OCI-LY1 (cell line): ENCODE data around the gene SMIM31.

ENCODE experiments used
- H2AFZ ChIP-seq: fragments of 200-600 bp; sonication (generic), shearing (Covaris generic); 2 replicates; pipeline ENCODE4 v1.6.0; 2014; ENCODE audit warnings: antibody characterized with exemption, mild to moderate bottlenecking, low read length
- H3F3A ChIP-seq: fragments of 200-600 bp; sonication (generic), shearing (Covaris generic); 2 replicates; pipeline ENCODE4 v1.6.0; 2014; ENCODE audit warnings: mild to moderate bottlenecking, antibody characterized with exemption, low read length, moderate library complexity; ENCODE audit not compliant: insufficient read depth
- H3K27ac ChIP-seq: fragments of 200-600 bp; sonication (generic); 2 replicates; pipeline ENCODE4 v1.5.1; 2014; ENCODE audit warnings: low read length, mixed run types, mild to moderate bottlenecking, low read depth; ENCODE audit not compliant: poor library complexity, severe bottlenecking
- H3K27me3 ChIP-seq: fragments of 200-600 bp; sonication (generic); 2 replicates; pipeline ENCODE4 v1.6.0; 2014; ENCODE audit warnings: antibody characterized with exemption, mild to moderate bottlenecking, low read length, moderate library complexity; ENCODE audit not compliant: insufficient read depth
- H3K36me3 ChIP-seq: fragments of 200-600 bp; sonication (generic); 2 replicates; pipeline ENCODE4 v1.6.1; 2014; ENCODE audit warnings: mild to moderate bottlenecking, antibody characterized with exemption, low read length, moderate library complexity, mixed read lengths; ENCODE audit not compliant: insufficient read depth
- H3K4me1 ChIP-seq: fragments of 200-600 bp; sonication (generic); 2 replicates; pipeline ENCODE4 v1.5.1; 2014; ENCODE audit warnings: mild to moderate bottlenecking, low read length, moderate library complexity; ENCODE audit not compliant: insufficient read depth, severe bottlenecking
- H3K4me2 ChIP-seq: fragments of 200-600 bp; sonication (generic), shearing (Covaris generic); 2 replicates; pipeline ENCODE4 v1.6.1; 2014; ENCODE audit warnings: low read length
- H3K4me3 ChIP-seq: fragments of 200-600 bp; sonication (generic); 2 replicates; pipeline ENCODE4 v1.5.1; 2014; ENCODE audit warnings: low read length, low read depth, mild to moderate bottlenecking, mixed read lengths; ENCODE audit not compliant: poor library complexity, severe bottlenecking
- H3K79me2 ChIP-seq: fragments of 200-600 bp; shearing (Covaris generic); 2 replicates; pipeline ENCODE4 v1.6.1; 2016; ENCODE audit warnings: mixed run types, low read length, mixed read lengths; ENCODE audit not compliant: insufficient read depth
- H3K9ac ChIP-seq: fragments of 200-600 bp; sonication (generic), shearing (Covaris generic); 2 replicates; pipeline ENCODE4 v1.6.1; 2014; ENCODE audit warnings: mild to moderate bottlenecking, low read length, mixed read lengths
- H3K9me2 ChIP-seq: fragments of 200-600 bp; sonication (generic), shearing (Covaris generic); 2 replicates; pipeline ENCODE4 v1.6.1; 2014; ENCODE audit warnings: low read depth, mild to moderate bottlenecking, low read length, mixed read lengths
- H3K9me3 ChIP-seq: fragments of 200-600 bp; shearing (Covaris generic); 2 replicates; pipeline ENCODE4 v1.6.1; 2014; ENCODE audit warnings: low read length, mixed read lengths
- H4K20me1 ChIP-seq: fragments of 200-600 bp; sonication (generic), shearing (Covaris generic); 2 replicates; pipeline ENCODE4 v1.6.0; 2016; ENCODE audit warnings: mild to moderate bottlenecking, low read length; ENCODE audit not compliant: insufficient read depth
- EZH2 ChIP-seq: fragments of 200-600 bp; sonication (generic), shearing (Covaris generic); IDR thresholded peaks from 2 replicates; pipeline ENCODE4 v1.8.0; 2017; ENCODE audit warnings: borderline replicate concordance, mixed run types, mild to moderate bottlenecking, antibody characterized with exemption, low read length, moderate library complexity, mixed read lengths
- TF ChIP-seq, protein P1 (sequence below): fragments of 200-600 bp; sonication (generic), shearing (Covaris generic); IDR thresholded peaks from 2 replicates; pipeline ENCODE4 v1.5.1; 2017; ENCODE audit warnings: mild to moderate bottlenecking, antibody characterized with exemption, low read length, moderate library complexity, mixed read lengths

The SMIM31 gene

DNA sequence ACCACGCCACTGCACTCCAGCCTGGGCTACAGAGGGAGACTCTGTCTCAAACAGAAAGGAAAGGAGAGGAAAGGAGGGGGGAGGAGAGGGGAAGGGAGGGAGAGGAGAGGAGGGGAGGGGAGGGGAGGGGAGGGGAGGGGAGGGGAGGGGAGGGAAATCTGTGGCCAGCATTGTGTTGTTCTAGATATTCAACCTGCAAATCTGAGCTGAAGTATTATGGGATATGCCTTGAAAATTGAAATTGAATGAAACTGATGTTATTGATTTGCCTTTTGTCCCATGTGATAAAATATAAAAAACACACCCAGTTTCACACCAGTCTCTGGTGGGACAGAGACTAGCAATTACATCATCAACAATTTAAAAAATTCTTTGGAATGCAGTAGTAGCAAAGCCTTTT, 1.5 kb downstream of the SMIM31 start:
- TF ChIP-seq, protein P1, sequence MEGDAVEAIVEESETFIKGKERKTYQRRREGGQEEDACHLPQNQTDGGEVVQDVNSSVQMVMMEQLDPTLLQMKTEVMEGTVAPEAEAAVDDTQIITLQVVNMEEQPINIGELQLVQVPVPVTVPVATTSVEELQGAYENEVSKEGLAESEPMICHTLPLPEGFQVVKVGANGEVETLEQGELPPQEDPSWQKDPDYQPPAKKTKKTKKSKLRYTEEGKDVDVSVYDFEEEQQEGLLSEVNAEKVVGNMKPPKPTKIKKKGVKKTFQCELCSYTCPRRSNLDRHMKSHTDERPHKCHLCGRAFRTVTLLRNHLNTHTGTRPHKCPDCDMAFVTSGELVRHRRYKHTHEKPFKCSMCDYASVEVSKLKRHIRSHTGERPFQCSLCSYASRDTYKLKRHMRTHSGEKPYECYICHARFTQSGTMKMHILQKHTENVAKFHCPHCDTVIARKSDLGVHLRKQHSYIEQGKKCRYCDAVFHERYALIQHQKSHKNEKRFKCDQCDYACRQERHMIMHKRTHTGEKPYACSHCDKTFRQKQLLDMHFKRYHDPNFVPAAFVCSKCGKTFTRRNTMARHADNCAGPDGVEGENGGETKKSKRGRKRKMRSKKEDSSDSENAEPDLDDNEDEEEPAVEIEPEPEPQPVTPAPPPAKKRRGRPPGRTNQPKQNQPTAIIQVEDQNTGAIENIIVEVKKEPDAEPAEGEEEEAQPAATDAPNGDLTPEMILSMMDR = no peak
- no peak for TF ChIP-seq EZH2
- Histone ChIP-seq H3K4me1 (no peaks in the 10 kb centered on the region), H3K9me2 (no peaks in the 10 kb centered on the region), H3K9ac (no peak overlapping the region), H3K27ac (no peak overlapping the region), H3K79me2 (no peaks in the 10 kb centered on the region), H3K27me3 (no peaks in the 10 kb centered on the region), H4K20me1 (no peaks in the 10 kb centered on the region), H3K4me2 (no peak overlapping the region), H3K4me3 (no peak overlapping the region), H2AFZ (no peak overlapping the region), H3K9me3 (no peaks in the 10 kb centered on the region), H3K36me3 (no peaks in the 10 kb centered on the region), H3F3A (no peaks in the 10 kb centered on the region)

DNA sequence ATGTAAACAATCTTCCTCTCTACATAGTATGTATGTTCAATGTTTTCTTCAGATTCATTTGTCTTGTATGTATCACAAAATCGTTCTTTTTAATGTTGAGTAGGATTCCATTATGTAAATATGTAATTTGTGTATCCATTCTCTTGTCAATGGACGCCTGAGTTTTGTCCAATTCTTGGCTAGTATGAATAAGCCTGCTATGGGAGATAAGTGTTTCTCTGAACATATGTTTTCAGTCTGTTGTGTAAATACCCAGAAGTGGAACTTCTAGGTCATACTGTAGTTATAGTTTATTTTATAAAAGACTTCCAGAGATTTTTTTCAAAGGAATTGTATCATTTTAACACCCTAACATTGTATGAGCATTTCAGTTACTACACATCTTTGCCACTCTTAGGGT, 2.8 kb downstream of the SMIM31 start:
- H2AFZ ChIP-seq = no peak overlapping the region
- no peaks in the 10 kb centered on the region for H3K9me3 ChIP-seq
- no peaks in the 10 kb centered on the region for H3K79me2 ChIP-seq
- H3K4me2 ChIP-seq = no peak overlapping the region
- H3K36me3 ChIP-seq = no peaks in the 10 kb centered on the region
- no peaks in the 10 kb centered on the region for H3F3A ChIP-seq
- no peak overlapping the region for H3K4me3 ChIP-seq
- no peaks in the 10 kb centered on the region for H3K9me2 ChIP-seq
- no peaks in the 10 kb centered on the region for H4K20me1 ChIP-seq
- no peak for TF ChIP-seq EZH2
- TF ChIP-seq, protein P1 = no peak
- no peaks in the 10 kb centered on the region for H3K4me1 ChIP-seq
- no peaks in the 10 kb centered on the region for H3K27me3 ChIP-seq
- H3K9ac ChIP-seq = no peak overlapping the region
- no peak overlapping the region for H3K27ac ChIP-seq

DNA sequence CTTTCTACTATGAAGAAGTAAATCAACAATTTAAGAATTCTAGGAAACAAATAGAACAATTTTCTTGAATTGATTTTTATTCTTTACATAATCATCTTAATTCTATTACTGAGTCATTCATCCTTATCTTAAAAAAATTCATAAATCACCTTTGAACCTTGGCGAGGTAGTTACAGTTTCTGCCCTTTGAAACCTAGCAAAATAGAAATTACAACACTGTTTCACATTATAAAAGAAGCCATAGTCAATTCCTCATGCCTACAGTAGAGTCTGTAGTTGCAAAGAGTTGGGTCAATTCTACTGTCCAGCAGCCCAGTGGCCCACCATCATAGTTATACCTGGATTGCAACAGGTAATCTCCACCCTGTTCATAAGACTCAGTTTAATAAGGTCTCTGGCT, 7.3 kb downstream of the SMIM31 start:
- H3K27me3 ChIP-seq = no peaks in the 10 kb centered on the region

More for the DNA sequence above, 7.3 kb downstream of the SMIM31 start:
- no peaks in the 10 kb centered on the region for H3K9me2 ChIP-seq
- H3F3A ChIP-seq = no peaks in the 10 kb centered on the region
- H3K79me2 ChIP-seq = no peaks in the 10 kb centered on the region
- no peak overlapping the region for H3K27ac ChIP-seq
- H3K4me3 ChIP-seq = no peak overlapping the region
- H3K36me3 ChIP-seq = no peaks in the 10 kb centered on the region
- no peaks in the 10 kb centered on the region for H3K9me3 ChIP-seq
- no peak overlapping the region for H2AFZ ChIP-seq
- H3K4me2 ChIP-seq = no peak overlapping the region
- no peaks in the 10 kb centered on the region for H3K4me1 ChIP-seq
- TF ChIP-seq, protein P1 = no peak
- TF ChIP-seq EZH2 = no peak
- H4K20me1 ChIP-seq = no peaks in the 10 kb centered on the region
- H3K9ac ChIP-seq = no peak overlapping the region
